CD14-positive monocyte (primary cell): ENCODE data around the gene HTRA3. TPM values are rescaled to one million over a fixed set of nuclear protein-coding genes. Genes with fewer than 3 reads are reported as not detected.

ENCODE experiments used
- DNase-seq, 3 donors: peaks; one replicate each; pipeline ENCODE4 v3.0.0-alpha.2; 2011 to 2022
- H2AFZ ChIP-seq: 2 replicates; pipeline ENCODE4 v1.6.0; 2012; ENCODE audit warnings: mild to moderate bottlenecking, low read depth, low read length, inconsistent platforms; ENCODE audit not compliant: insufficient read depth, poor library complexity, severe bottlenecking
- H3K27ac ChIP-seq, 2 donors: 1 replicate in 1 of 2; 2 replicates in 1 of 2; pipeline ENCODE4 v1.5.1; 2012 to 2013; ENCODE audit warnings: low read length in 2 of 2, control low read depth in 1 of 2, inconsistent platforms in 1 of 2, low read depth in 1 of 2, mild to moderate bottlenecking in 1 of 2
- H3K27me3 ChIP-seq, 2 donors: one replicate each; pipeline versions ENCODE4 v1.6.0 to v1.6.1; 2011 to 2013; ENCODE audit warnings: low read length in 2 of 2; ENCODE audit not compliant: control insufficient read depth in 2 of 2, insufficient read depth in 2 of 2
- H3K36me3 ChIP-seq, 2 donors: replicated peaks in 1 of 2; 1 replicate in 1 of 2; 2 replicates in 1 of 2; pipeline versions ENCODE4 v1.5.1 to v1.6.1; 2012 to 2013; ENCODE audit warnings: low read length in 2 of 2, control low read depth in 1 of 2, inconsistent platforms in 1 of 2, mild to moderate bottlenecking in 1 of 2; ENCODE audit not compliant: insufficient read depth in 2 of 2, control insufficient read depth in 1 of 2
- H3K4me1 ChIP-seq, 2 donors: 1 replicate in 1 of 2; 2 replicates in 1 of 2; pipeline versions ENCODE4 v1.5.1 to v1.6.1; 2012 to 2013; ENCODE audit warnings: low read length in 2 of 2, control low read depth in 1 of 2, inconsistent platforms in 1 of 2, mild to moderate bottlenecking in 1 of 2, moderate library complexity in 1 of 2; ENCODE audit not compliant: insufficient read depth in 2 of 2, control insufficient read depth in 1 of 2
- H3K4me2 ChIP-seq: replicated peaks from 2 replicates; pipeline ENCODE3; 2012; ENCODE audit warnings: low read length, moderate library complexity, mild to moderate bottlenecking; ENCODE audit not compliant: poor library complexity, severe bottlenecking; ENCODE audit errors: extremely low read depth
- H3K4me3 ChIP-seq, 3 experiments: fragments of 200-600 bp in 1 of 3; sonication (generic) in 1 of 3; replicated peaks in 1 of 3; 1 replicate in 2 of 3; 2 replicates in 1 of 3; pipeline ENCODE4 v1.5.1; 2011 to 2013; ENCODE audit warnings: low read length in 3 of 3, mild to moderate bottlenecking in 3 of 3, control low read depth in 2 of 3, low read depth in 2 of 3, inconsistent platforms in 1 of 3, moderate library complexity in 1 of 3
- H3K79me2 ChIP-seq: 2 replicates; pipeline ENCODE4 v1.6.0; 2012; ENCODE audit warnings: mild to moderate bottlenecking, control low read depth, inconsistent platforms, low read length, moderate library complexity; ENCODE audit not compliant: insufficient read depth
- H3K9ac ChIP-seq: 2 replicates; pipeline ENCODE4 v1.6.0; 2017; ENCODE audit warnings: low read length, mild to moderate bottlenecking; ENCODE audit not compliant: insufficient read depth, poor library complexity, severe bottlenecking
- H3K9me3 ChIP-seq, 2 donors: replicated peaks in 1 of 2; 1 replicate in 1 of 2; 2 replicates in 1 of 2; pipeline versions ENCODE4 v1.5.1 to v1.6.1; 2012 to 2013; ENCODE audit warnings: low read length in 2 of 2, control low read depth in 1 of 2; ENCODE audit not compliant: control insufficient read depth in 1 of 2, insufficient read depth in 1 of 2
- H4K20me1 ChIP-seq: 2 replicates; pipeline ENCODE4 v1.6.0; 2012; ENCODE audit warnings: mild to moderate bottlenecking, low read length, control low read depth, moderate library complexity; ENCODE audit not compliant: insufficient read depth
- H3K27ac Mint-ChIP-seq, 7 donors: one replicate each; pipeline ENCODE4 v1.8.0; 2020; ENCODE audit warnings: mild to moderate bottlenecking in 7 of 7, mixed read lengths in 7 of 7, moderate library complexity in 6 of 7, inconsistent platforms in 2 of 7
- H3K27me3 Mint-ChIP-seq, 3 donors: one replicate each; pipeline ENCODE4 v1.8.0; 2021 to 2022; ENCODE audit warnings: low read depth in 3 of 3, mild to moderate bottlenecking in 3 of 3, mixed read lengths in 3 of 3, moderate library complexity in 3 of 3, inconsistent platforms in 1 of 3
- H3K36me3 Mint-ChIP-seq, 2 donors: one replicate each; pipeline ENCODE4 v1.8.0; 2020; ENCODE audit warnings: mixed read lengths in 2 of 2, inconsistent platforms in 1 of 2, mild to moderate bottlenecking in 1 of 2
- H3K4me1 Mint-ChIP-seq: one replicate; pipeline ENCODE4 v1.8.0; 2020; ENCODE audit warnings: mild to moderate bottlenecking, mixed read lengths
- H3K4me3 Mint-ChIP-seq, 2 donors: one replicate each; pipeline ENCODE4 v1.8.0; 2020; ENCODE audit warnings: mild to moderate bottlenecking in 2 of 2, mixed read lengths in 2 of 2, moderate library complexity in 1 of 2
- H3K9me3 Mint-ChIP-seq, 7 donors: one replicate each; pipeline ENCODE4 v1.8.0; 2020 to 2022; ENCODE audit warnings: mixed read lengths in 7 of 7, mild to moderate bottlenecking in 6 of 7, moderate library complexity in 6 of 7, inconsistent platforms in 2 of 7
- WGBS: methylation state at CpG from one replicate; pipeline ENCODE4 v1.1.5; 2013; ENCODE audit warnings: missing lambda C conversion rate; ENCODE audit not compliant: insufficient coverage; 5-methylcytosine and 5-hydroxymethylcytosine counted together
- intact Hi-C, 2 donors: fragments of 100-400 bp; cut with micrococcal nuclease; formaldehyde crosslinking; loops; one replicate each; pipeline versions ENCODE4 v1.15.0 to v1.15.1; 2023
- polyA plus RNA-seq, 3 donors: library from polyadenylated mRNA; depleted of rRNA in 1 of 3; unstranded in 2 of 3; stranded (reverse) in 1 of 3; fragments of 300-500 nt in 2 of 3; fragments of >200 nt in 1 of 3; fragmentation: Illumina TruSeq in 2 of 3; gene quantifications; 1 replicate in 2 of 3; 2 replicates in 1 of 3; pipeline ENCODE4 v1.2.3, GENCODE V29; 2012 to 2021
- TF ChIP-seq, protein P1 (sequence below): fragments of 200-600 bp; IDR thresholded peaks from one replicate; pipeline ENCODE4 v1.8.0; 2022; ENCODE audit warnings: antibody characterized with exemption, mild to moderate bottlenecking

The HTRA3 gene
- polyA plus RNA-seq, 3 donors, result not detected

DNA sequence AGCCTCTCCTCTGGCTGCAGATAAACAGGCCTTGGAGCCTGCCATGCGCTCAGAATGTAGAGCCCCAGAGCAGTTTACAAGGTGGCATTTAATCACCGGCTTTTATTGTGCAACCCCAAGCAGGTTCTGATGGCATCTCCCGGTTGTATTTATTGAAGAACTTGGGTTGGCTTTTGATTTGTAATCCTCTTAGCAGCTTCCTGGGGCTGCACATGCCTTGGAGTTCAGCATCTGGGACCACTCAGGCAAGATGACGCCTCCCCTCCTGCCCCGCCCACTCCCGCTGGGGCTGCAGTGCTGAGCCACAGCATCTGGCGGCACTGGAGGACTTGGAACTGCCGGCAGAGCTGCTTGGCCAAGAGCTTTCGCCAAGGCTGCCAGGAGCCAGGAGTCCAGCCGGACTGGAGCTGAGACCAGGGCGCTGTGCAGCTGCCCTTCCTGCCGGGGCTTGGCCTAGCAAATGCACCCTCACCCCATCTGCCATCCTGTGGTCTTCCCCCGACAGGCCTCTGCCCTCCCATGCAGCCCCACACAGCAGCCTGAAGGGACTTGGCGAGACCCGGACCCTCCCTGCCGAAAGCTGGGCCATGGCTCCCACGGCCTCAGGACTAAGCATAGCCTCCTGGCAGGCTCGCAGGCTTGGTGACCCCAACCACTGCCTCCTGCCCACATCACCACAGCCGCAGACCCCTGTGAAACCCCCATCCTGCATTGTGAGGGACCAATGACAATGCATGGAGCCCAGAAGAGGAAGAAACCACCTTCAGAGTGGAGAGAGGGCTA is 5.4 kb downstream of the HTRA3 start:
- H3K36me3 ChIP-seq, result no peaks in the 10 kb centered on the region
- no peaks in the 10 kb centered on the region for H4K20me1 ChIP-seq
- H3K27me3 Mint-ChIP-seq, result peaks cover 22 to 27% (median 22%) of the 10 kb centered on the region in 3 donors
- no peak overlapping the region for H3K27ac Mint-ChIP-seq
- peaks cover 12 to 24% of the 10 kb centered on the region in 2 donors for H3K4me1 ChIP-seq
- no peaks in the 10 kb centered on the region for H3K79me2 ChIP-seq
- WGBS, result 43% methylated on average over 18 of the region's 19 CpGs
- no peak overlapping the region for H3K4me2 ChIP-seq
- H3K27ac ChIP-seq, result no peak overlapping the region
- H3K36me3 Mint-ChIP-seq, result no peaks in the 10 kb centered on the region
- H3K9ac ChIP-seq, result no peak overlapping the region
- intact Hi-C loops, result no loop called here
- no peak overlapping the region for H2AFZ ChIP-seq
- H3K4me1 Mint-ChIP-seq, result peaks cover 39% of the 10 kb centered on the region
- H3K27me3 ChIP-seq, result peaks cover 0 to 12% of the 10 kb centered on the region in 2 donors
- no peaks in the 10 kb centered on the region for H3K9me3 ChIP-seq
- H3K4me3 ChIP-seq, result no peak overlapping the region
- TF ChIP-seq, protein P1, sequence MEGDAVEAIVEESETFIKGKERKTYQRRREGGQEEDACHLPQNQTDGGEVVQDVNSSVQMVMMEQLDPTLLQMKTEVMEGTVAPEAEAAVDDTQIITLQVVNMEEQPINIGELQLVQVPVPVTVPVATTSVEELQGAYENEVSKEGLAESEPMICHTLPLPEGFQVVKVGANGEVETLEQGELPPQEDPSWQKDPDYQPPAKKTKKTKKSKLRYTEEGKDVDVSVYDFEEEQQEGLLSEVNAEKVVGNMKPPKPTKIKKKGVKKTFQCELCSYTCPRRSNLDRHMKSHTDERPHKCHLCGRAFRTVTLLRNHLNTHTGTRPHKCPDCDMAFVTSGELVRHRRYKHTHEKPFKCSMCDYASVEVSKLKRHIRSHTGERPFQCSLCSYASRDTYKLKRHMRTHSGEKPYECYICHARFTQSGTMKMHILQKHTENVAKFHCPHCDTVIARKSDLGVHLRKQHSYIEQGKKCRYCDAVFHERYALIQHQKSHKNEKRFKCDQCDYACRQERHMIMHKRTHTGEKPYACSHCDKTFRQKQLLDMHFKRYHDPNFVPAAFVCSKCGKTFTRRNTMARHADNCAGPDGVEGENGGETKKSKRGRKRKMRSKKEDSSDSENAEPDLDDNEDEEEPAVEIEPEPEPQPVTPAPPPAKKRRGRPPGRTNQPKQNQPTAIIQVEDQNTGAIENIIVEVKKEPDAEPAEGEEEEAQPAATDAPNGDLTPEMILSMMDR, result no peak
- H3K4me3 Mint-ChIP-seq, result no peak overlapping the region
- DNase-seq, result no peak
- peaks cover 0 to 2% (median 0%) of the 10 kb centered on the region in 7 donors for H3K9me3 Mint-ChIP-seq

DNA sequence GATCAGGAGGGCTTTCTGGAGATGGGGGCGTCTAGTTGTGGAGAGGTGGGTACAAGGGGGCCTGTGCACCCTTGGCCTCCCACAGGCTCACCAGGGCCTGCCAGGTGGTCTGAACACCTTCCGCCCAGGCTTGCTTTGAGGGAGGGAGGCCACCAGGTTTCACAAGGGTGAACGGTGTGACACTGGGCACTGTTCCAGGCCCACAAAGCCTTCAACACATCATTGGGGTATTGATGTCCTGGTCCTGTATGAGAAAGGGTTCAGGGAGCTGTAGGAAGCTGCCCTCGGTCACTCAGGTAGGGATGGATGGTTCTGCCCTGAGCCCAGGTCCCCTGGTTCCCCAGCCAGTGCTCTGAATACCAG is 6.0 kb downstream of the HTRA3 start:
- Histone ChIP-seq H3K4me3 (no peak overlapping the region), H3K9me3 (no peaks in the 10 kb centered on the region), H3K4me1 (peaks cover 12 to 18% of the 10 kb centered on the region in 2 donors), H3K9ac (no peak overlapping the region), H3K79me2 (no peaks in the 10 kb centered on the region), H4K20me1 (no peaks in the 10 kb centered on the region), H3K36me3 (no peaks in the 10 kb centered on the region), H3K27me3 (peaks cover 0 to 8% of the 10 kb centered on the region in 2 donors), H3K27ac (no peak overlapping the region), H3K4me2 (no peak overlapping the region), H2AFZ (no peak overlapping the region)
- peaks cover 0 to under 1% (median 0%) of the 10 kb centered on the region in 7 donors for H3K9me3 Mint-ChIP-seq
- DNase-seq, result no peak
- H3K4me3 Mint-ChIP-seq, result no peak overlapping the region
- intact Hi-C loops, result no loop called here
- peaks cover 38% of the 10 kb centered on the region for H3K4me1 Mint-ChIP-seq
- peaks cover 17 to 21% (median 17%) of the 10 kb centered on the region in 3 donors for H3K27me3 Mint-ChIP-seq
- no peaks in the 10 kb centered on the region for H3K36me3 Mint-ChIP-seq
- no peak overlapping the region for H3K27ac Mint-ChIP-seq
- 43% methylated on average over 3 of the region's 4 CpGs for WGBS
- TF ChIP-seq, protein P1, result no peak
